GM19193 (cell line): ENCODE results near the gene TAB2.

Experiments
- POLR2A ChIP-seq: IDR thresholded peaks from 4 replicates; pipeline ENCODE4 v1.6.1; 2011; ENCODE audit not compliant: insufficient read depth, insufficient read length; ENCODE audit errors: extremely low read depth

Gene TAB2

DNA sequence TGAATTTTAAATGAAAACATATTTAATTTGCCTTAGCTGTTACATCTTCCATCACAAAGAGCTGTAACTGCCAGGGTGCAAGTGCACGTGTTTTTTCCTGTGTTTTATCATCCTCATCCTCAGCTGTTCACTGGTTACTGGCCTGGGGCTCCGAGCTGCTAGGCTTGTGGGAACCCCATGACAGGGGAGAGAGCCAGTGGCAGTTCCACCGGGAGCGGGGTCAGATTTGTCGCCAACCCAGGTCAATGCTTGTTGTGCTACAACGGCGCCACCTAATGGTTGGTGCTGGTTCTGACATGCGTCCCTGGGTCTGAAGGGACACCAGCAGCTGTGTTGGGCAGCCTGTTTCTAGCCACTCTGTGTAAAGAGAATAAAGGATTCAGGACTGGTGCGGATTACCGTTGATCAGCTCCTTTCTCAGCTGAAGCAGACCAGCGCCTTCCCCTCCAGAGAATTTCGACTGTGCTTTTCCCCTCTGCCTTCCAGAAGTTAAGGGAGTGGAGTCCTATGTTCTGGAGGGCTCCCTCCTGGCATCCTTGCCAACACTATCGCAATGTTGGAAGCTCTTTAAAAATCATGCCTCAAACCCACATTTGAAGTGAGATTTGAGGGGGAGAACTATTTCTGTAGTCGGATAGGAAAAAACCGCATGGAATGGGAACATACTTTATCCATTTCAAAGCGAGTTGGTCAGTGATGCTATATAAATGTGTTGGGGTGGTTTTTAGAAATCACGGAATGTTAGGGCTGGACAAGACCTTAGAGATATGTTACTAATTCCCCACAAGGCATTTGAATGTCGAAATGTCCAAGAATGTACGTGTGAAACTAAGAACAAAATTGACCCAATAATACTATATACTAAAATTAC lies 114.6 kb downstream of the TAB2 start:
- no peak for TF ChIP-seq POLR2A

DNA sequence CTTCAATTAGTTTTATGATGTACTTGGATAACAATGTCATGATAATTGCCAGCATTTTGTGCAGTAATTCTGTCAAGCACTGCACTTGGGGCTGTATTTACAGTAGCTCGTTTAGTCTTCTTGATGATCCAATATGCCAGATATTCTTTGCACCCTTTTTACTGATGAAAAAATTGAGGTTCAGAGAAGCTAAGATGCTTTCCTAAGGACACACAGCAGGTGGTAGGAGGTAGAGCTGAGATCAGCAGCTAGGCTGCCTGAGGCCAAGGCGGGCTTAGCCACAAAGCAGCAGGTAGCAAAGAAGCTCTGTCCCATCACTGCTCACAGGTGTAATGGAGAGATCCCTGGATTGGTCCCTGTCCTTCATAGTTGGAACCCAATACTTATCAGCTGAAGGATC lies 115.9 kb downstream of the TAB2 start:
- TF ChIP-seq POLR2A = no peak

- TF ChIP-seq POLR2A = no peak
These were observed 116.4 kb downstream of the TAB2 start for GRCh38 chr6:149433881-149434280.

GRCh38 chr6:149435919-149436586 lies 118.5 kb downstream of the TAB2 start:
- TF ChIP-seq POLR2A = no peak

GRCh38 chr6:149436647-149437046 lies 119.1 kb downstream of the TAB2 start:
- TF ChIP-seq POLR2A = no peak

GRCh38 chr6:149437212-149437611 lies 119.7 kb downstream of the TAB2 start:
- no peak for TF ChIP-seq POLR2A

DNA sequence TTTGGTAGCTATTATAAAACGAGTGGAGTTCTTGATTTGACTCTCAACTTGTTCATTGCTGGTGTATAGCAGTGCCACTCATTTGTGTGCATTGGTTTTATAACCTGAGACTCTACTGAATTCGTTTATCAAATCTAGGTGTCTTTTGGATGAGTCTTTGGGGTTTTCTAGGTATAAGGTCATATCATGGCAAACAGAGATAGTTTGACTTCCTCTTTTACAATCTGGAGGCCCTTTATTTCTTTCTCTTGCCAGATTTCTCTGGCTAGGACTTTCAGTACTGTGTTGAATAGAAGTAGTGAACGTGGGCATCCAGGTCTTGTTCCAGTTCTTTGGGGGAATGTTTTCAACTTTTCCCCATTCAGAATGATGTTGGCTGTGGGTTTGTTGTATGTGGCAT lies 121.3 kb downstream of the TAB2 start:
- no peak for TF ChIP-seq POLR2A

- no peak for TF ChIP-seq POLR2A
These were observed 122.1 kb downstream of the TAB2 start for GRCh38 chr6:149439626-149440025.

DNA sequence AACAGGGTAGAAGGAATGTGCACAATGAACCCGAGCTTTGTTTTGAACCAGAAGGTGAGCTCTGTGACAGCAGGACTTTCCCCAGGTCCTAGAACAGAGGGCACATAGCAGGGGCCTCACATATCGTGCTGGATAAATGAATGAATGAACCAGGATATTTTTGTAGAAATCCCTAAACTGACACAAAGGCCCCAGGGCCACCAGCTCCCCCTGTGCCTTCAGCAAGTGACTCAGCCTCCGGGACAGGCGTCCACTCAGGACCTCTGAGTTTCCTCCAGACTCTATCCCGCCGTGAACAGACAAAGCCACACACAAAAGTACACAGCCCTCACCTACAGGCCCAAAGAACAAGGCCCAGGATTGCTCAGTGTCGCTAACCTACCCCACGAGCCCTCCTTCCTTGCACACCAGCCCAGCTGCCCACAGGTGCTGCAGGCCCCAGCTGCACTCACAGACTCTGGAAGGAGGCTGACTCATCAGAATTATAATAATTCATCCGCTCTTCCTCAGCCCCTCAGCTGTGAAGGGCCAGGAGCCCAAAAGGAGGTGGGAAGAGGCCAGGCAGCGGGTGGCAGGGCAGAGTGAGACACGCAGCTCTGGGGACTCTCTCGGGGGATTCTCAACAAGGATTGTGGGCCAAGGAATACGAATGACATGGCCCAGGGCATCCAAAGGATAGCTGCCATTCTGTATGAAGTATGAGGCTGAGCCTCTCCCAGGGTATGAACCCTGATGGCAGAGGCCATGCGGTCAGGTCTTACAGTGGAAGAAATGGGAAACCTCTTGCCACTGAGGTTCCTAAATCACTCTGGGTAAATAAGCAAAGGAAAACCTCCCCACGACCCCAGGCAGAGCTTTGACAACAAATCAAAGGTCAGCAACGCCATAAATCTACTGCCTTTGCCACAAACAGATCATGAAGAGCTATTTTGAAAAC lies 123.5 kb downstream of the TAB2 start:
- TF ChIP-seq POLR2A = no peak

DNA sequence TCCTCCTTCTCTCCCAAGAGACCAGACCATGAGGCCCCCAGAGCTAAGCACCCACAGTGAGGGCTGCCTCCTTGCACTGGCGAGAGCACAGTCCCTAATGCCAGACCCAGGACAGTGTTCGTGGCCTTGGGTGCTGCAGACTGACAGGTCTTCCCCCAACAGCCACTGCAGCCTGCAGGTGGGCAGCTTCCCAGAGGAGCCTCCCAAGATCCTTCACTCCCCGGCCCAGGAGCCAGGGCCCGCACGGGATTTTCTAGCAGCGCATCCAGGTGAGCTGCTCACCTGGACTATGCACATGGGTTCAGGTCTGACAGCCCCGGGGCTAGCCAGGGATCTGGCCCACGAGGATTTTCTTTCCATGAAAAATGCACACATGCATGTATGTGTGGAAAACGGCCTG lies 124.2 kb downstream of the TAB2 start:
- no peak for TF ChIP-seq POLR2A

- no peak for TF ChIP-seq POLR2A
These were observed 126.1 kb downstream of the TAB2 start for GRCh38 chr6:149443411-149444181.

DNA sequence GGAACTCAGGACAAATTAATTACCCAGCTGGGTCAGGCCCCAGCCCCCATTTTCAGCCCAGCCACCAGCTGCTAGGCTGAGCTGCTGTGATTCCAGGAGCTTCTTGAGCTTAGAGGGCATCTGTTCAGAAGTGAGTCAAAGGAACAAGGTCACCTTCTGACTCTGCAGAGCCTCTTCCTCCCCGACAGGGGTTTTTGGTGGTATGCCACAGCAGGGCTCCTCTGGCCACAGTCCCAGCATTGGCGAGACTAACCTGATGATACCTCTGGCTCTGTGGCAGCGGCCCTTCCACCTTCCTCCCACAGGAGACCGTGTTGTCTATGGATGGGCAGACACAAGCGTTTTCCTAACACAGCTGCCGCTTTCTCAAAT lies 127.6 kb downstream of the TAB2 start:
- no peak for TF ChIP-seq POLR2A

GRCh38 chr6:149445573-149445972 lies 128.1 kb downstream of the TAB2 start:
- no peak for TF ChIP-seq POLR2A

DNA sequence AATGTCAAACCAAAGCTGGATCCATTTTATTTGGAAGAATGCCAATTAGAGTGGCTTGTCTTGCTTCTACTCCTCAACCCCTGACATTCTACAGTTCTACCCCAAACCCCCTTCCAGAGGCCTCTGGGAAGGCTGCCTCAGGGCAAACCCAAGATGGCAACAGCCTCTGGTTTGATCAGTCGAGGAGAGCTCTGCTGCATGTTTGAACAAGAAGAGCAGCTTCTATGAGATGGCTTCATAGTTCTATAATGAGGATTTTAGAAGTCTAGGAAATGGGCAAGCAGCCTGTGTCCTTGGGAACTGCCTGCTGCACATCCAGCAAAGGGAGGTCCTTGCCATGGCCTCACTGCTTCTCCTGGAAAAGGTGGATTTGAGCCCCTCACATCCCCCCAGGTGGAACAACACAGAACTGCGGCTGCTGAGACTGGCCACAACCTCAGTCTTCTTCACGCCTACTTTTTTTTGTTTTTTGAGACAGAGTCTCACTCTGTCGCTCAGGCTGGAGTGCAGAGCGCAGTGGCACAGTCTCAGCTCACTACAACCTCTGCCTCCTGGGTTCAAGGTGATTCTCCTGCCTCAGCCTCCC lies 129.4 kb downstream of the TAB2 start:
- no peak for TF ChIP-seq POLR2A

GRCh38 chr6:149448821-149449453 lies 131.4 kb downstream of the TAB2 start:
- no peak for TF ChIP-seq POLR2A
